ENCODE measurements around the gene MCAM.

Gene MCAM

GRCh38 chr11:119305556-119306372 is 11.2 kb downstream of the MCAM start:
- DNase-seq, result no peak

GRCh38 chr11:119303227-119303718 is 13.7 kb downstream of the MCAM start:
- DNase-seq, result no peak

- DNase-seq, result no peak
Measured at GRCh38 chr11:119300198-119300964, 16.5 kb downstream of the MCAM start.

- DNase-seq, result no peak
Measured at GRCh38 chr11:119299416-119299815, 17.5 kb downstream of the MCAM start.

GRCh38 chr11:119298726-119299125 is 18.2 kb downstream of the MCAM start:
- no peak for DNase-seq

GRCh38 chr11:119297938-119298337 is 19.0 kb downstream of the MCAM start:
- DNase-seq, result no peak

GRCh38 chr11:119295178-119295577 is 21.8 kb downstream of the MCAM start:
- no peak for DNase-seq

- DNase-seq, result no peak
Measured at GRCh38 chr11:119293461-119293860, 23.5 kb downstream of the MCAM start.

- no peak for DNase-seq
Measured at GRCh38 chr11:119290894-119291497, 25.9 kb downstream of the MCAM start.

- no peak for DNase-seq
Measured at GRCh38 chr11:119288219-119288618, 28.7 kb downstream of the MCAM start.

- DNase-seq, result no peak
Measured at GRCh38 chr11:119285431-119285830, 31.5 kb downstream of the MCAM start.

GRCh38 chr11:119284344-119285157 is 32.4 kb downstream of the MCAM start:
- DNase-seq, result no peak

- DNase-seq, result no peak
Measured at GRCh38 chr11:119282495-119282894, 34.4 kb downstream of the MCAM start.

GRCh38 chr11:119277660-119278059 is 39.3 kb downstream of the MCAM start:
- no peak for DNase-seq

GRCh38 chr11:119273721-119274120 is 43.2 kb downstream of the MCAM start:
- DNase-seq, result no peak

- no peak for DNase-seq
Measured at GRCh38 chr11:119267645-119268044, 49.3 kb downstream of the MCAM start.

GRCh38 chr11:119266517-119267255 is 50.2 kb downstream of the MCAM start:
- DNase-seq, result no peak

GRCh38 chr11:119266063-119266462 is 50.9 kb downstream of the MCAM start:
- no peak for DNase-seq

GRCh38 chr11:119263352-119263940 is 53.5 kb downstream of the MCAM start:
- DNase-seq, result no peak

- no peak for DNase-seq
Measured at GRCh38 chr11:119262668-119263351, 54.1 kb downstream of the MCAM start.

GRCh38 chr11:119258983-119259382 is 57.9 kb downstream of the MCAM start:
- DNase-seq, result no peak
